Astrocyte (in vitro differentiated cells and primary cell): ENCODE results near the gene MCF2L2.
"Not testable (repeated sequence)": the region's sequence is repeated elsewhere in the genome, so short reads cannot be mapped to it uniquely, and the experiment has no call there.

Source experiments
- CTCF ChIP-seq: IDR thresholded peaks from 2 replicates; pipeline ENCODE4 v1.5.1; 2011; ENCODE audit warnings: low read depth, mild to moderate bottlenecking, inconsistent platforms, low read length, moderate library complexity; ENCODE audit not compliant: insufficient read depth
- EZH2 ChIP-seq: IDR thresholded peaks from 2 replicates; pipeline ENCODE4 v1.6.1; 2012; ENCODE audit warnings: mild to moderate bottlenecking, low read length, inconsistent platforms; ENCODE audit not compliant: insufficient read depth

- TF ChIP-seq CTCF, EZH2: not testable (repeated sequence)
Measured at GRCh38 chr3:183465710-183466109, 37.3 kb upstream of the MCF2L2 start.
